DND-41 (cell line): Measurements from ENCODE around the gene OR2L8.

Experiments
- ATAC-seq: fragments of 200-7000 bp; cut with Tn5 transposase; 3 replicates; pipeline ENCODE4 v1.9.1; 2021; ENCODE audit warnings: low read depth; ENCODE audit not compliant: insufficient read depth
- DNase-seq: peaks from one replicate; pipeline ENCODE4 v3.0.0-alpha.2; 2020
- H2AFZ ChIP-seq: 2 replicates; pipeline ENCODE4 v1.6.0; 2012; ENCODE audit warnings: low read depth, low read length
- H3K27ac ChIP-seq: 2 replicates; pipeline ENCODE4 v1.5.1; 2012; ENCODE audit warnings: low read length, inconsistent platforms
- H3K27me3 ChIP-seq: fragments of 200-600 bp; sonication (generic); 2 replicates; pipeline ENCODE4 v1.6.0; 2012; ENCODE audit warnings: low read length, mild to moderate bottlenecking, inconsistent platforms; ENCODE audit not compliant: insufficient read depth, poor library complexity
- H3K36me3 ChIP-seq: 2 replicates; pipeline ENCODE4 v1.5.1; 2012; ENCODE audit warnings: low read length, inconsistent platforms; ENCODE audit not compliant: insufficient read depth
- H3K4me1 ChIP-seq: 2 replicates; pipeline ENCODE4 v1.5.1; 2012; ENCODE audit warnings: mild to moderate bottlenecking, low read length; ENCODE audit not compliant: insufficient read depth
- H3K4me2 ChIP-seq: 2 replicates; pipeline ENCODE4 v1.6.0; 2012; ENCODE audit warnings: mild to moderate bottlenecking, moderate library complexity, low read length, inconsistent platforms; ENCODE audit not compliant: insufficient read depth
- H3K4me3 ChIP-seq, 2 experiments: fragments of 200-600 bp in 1 of 2; shearing (Covaris generic) in 1 of 2; 2 replicates each; pipeline ENCODE4 v1.5.1; 2012 to 2016; ENCODE audit warnings: inconsistent platforms in 2 of 2, low read length in 2 of 2, mild to moderate bottlenecking in 2 of 2, low read depth in 1 of 2, moderate library complexity in 1 of 2
- H3K79me2 ChIP-seq: 2 replicates; pipeline ENCODE4 v1.6.0; 2012; ENCODE audit warnings: low read length, inconsistent platforms; ENCODE audit not compliant: insufficient read depth
- H3K9ac ChIP-seq: 2 replicates; pipeline ENCODE4 v1.6.0; 2012; ENCODE audit warnings: low read depth, mild to moderate bottlenecking, inconsistent platforms, low read length, moderate library complexity
- H3K9me3 ChIP-seq: 2 replicates; pipeline ENCODE4 v1.5.1; 2012; ENCODE audit warnings: low read length, moderate library complexity, mild to moderate bottlenecking, inconsistent platforms; ENCODE audit not compliant: insufficient read depth, severe bottlenecking
- H4K20me1 ChIP-seq: 2 replicates; pipeline ENCODE4 v1.6.0; 2012; ENCODE audit warnings: low read length; ENCODE audit not compliant: insufficient read depth
- CTCF ChIP-seq: IDR thresholded peaks from 2 replicates; pipeline ENCODE4 v1.5.1; 2012; ENCODE audit warnings: borderline replicate concordance, low read length, moderate library complexity, mild to moderate bottlenecking; ENCODE audit not compliant: poor library complexity, severe bottlenecking; ENCODE audit errors: extremely low read depth
- EZH2 ChIP-seq: IDR thresholded peaks from 3 replicates; pipeline ENCODE4 v1.6.1; 2012; ENCODE audit warnings: borderline replicate concordance, low read depth, mild to moderate bottlenecking, moderate library complexity, low read length, inconsistent platforms; ENCODE audit not compliant: severe bottlenecking

Gene OR2L8

GRCh38 chr1:247948558-247948957 is at the start of gene OR2L8:
Gene OR2L8, plus strand, starts transcription at chr1:247948858. Its CDS starts 0 bp downstream, at chr1:247948858.
- no peaks in the 10 kb centered on the region for H3K79me2 ChIP-seq
- no peak within 1 kb of the TSS for H3K27ac ChIP-seq
- TF ChIP-seq CTCF (no peak), EZH2 (no peak)
- ATAC-seq (no peak), DNase-seq (no peak)
- H4K20me1 ChIP-seq: no peaks in the 10 kb centered on the region
- no peaks in the 10 kb centered on the region for H3K27me3 ChIP-seq
- H3K9ac ChIP-seq: no peak within 1 kb of the TSS
- no peak within 1 kb of the TSS for H3K4me3 ChIP-seq
- H3K9me3 ChIP-seq: no peaks in the 10 kb centered on the region
- H2AFZ ChIP-seq: no peak within 1 kb of the TSS
- H3K36me3 ChIP-seq: no peaks in the 10 kb centered on the region
- H3K4me2 ChIP-seq: no peak within 1 kb of the TSS
- no peaks in the 10 kb centered on the region for H3K4me1 ChIP-seq

- no peaks in the 10 kb centered on the region for H3K27me3 ChIP-seq
These were observed 44.5 kb upstream of the OR2L8 start for GRCh38 chr1:247904122-247904521.

GRCh38 chr1:247905181-247905580 is 43.5 kb upstream of the OR2L8 start:
- no peaks in the 10 kb centered on the region for H3K36me3 ChIP-seq
- no peak overlapping the region for H3K4me3 ChIP-seq
- H4K20me1 ChIP-seq: no peaks in the 10 kb centered on the region
- H2AFZ ChIP-seq: no peak overlapping the region
- H3K9ac ChIP-seq: no peak overlapping the region
- peaks cover 21% of the 10 kb centered on the region for H3K4me1 ChIP-seq
- H3K4me2 ChIP-seq: no peak overlapping the region
- TF ChIP-seq CTCF (no peak), EZH2 (no peak)
- DNase-seq (no peak), ATAC-seq (no peak)
- H3K79me2 ChIP-seq: no peaks in the 10 kb centered on the region
- H3K9me3 ChIP-seq: no peaks in the 10 kb centered on the region
- no peaks in the 10 kb centered on the region for H3K27me3 ChIP-seq
- H3K27ac ChIP-seq: no peak overlapping the region

More at GRCh38 chr1:247904122-247904521, 44.5 kb upstream of the OR2L8 start:
- Histone ChIP-seq H3K36me3 (no peaks in the 10 kb centered on the region), H3K27ac (no peak overlapping the region), H3K9ac (no peak overlapping the region), H3K4me2 (no peak overlapping the region), H4K20me1 (no peaks in the 10 kb centered on the region), H2AFZ (no peak overlapping the region), H3K9me3 (no peaks in the 10 kb centered on the region), H3K79me2 (no peaks in the 10 kb centered on the region), H3K4me1 (peaks cover 21% of the 10 kb centered on the region), H3K4me3 (no peak overlapping the region)
- no peak for TF ChIP-seq CTCF
- no peak for TF ChIP-seq EZH2
- DNase-seq (no peak), ATAC-seq (no peak)
